ENCODE measurements around the gene CASP9. TPM values are rescaled to one million over a fixed set of nuclear protein-coding genes. Genes with fewer than 3 reads are reported as not detected.
"Not testable (repeated sequence)": the region's sequence is repeated elsewhere in the genome, so short reads cannot be mapped to it uniquely, and the experiment has no call there.

The CASP9 gene
- total and polyA plus RNA-seq, 2 donors (not counting 1 experiment from before 2014, with no cell fraction given), result 5.6 to 6.4 TPM

DNA sequence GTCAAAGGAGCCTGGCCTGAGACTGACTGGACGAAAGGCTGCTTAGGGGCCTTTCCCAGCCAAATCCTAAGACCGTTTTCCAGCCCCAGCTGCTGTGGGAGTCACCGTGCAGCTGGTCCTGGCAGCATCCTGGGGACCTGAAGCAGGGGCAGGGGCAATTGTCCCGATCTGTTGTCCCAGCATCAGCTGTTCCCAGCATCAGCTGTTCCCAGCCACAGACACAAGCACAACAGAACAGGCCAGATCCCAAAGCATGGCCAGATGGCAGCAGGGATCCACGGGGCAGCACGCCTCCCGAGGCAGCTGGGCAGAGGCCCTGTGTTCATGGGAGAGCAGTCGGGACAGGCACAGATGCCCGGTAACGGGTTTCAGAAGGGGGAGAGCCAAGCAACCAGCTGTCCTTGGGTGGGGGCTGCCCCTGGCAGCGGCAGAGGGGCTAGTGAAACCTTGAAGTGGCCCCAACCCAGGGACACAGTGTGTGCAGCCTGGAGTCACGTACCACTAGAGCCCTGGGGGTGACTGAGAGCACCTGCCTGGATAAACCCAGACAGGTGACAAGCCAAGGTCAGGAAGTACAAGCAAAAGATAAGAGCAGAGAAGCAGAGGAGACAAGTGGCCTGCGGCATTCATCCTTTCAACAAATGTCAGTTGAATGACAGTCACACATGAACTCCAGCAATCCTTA, 34.8 kb downstream of the CASP9 start:
- no peak overlapping the region for H3K27ac ChIP-seq (ENCODE audit: insufficient read depth, low read length)
- H2AFZ ChIP-seq (ENCODE audit: low read length), result no peak overlapping the region
- H3K9me3 ChIP-seq (ENCODE audit: control insufficient read depth, insufficient read depth, low read depth, low read length), result no peaks in the 10 kb centered on the region
- no peaks in the 10 kb centered on the region for H4K20me1 ChIP-seq (ENCODE audit: control insufficient read depth, extremely low read depth, insufficient read depth, low read length)
- no peaks in the 10 kb centered on the region for H3K36me3 ChIP-seq (ENCODE audit: control insufficient read depth, insufficient read depth, low read length)
- no peak for TF ChIP-seq EZH2 (IDR thresholded peaks at IDR 0.05; ENCODE audit: low read length, missing control alignments)
- TF ChIP-seq, protein P1, sequence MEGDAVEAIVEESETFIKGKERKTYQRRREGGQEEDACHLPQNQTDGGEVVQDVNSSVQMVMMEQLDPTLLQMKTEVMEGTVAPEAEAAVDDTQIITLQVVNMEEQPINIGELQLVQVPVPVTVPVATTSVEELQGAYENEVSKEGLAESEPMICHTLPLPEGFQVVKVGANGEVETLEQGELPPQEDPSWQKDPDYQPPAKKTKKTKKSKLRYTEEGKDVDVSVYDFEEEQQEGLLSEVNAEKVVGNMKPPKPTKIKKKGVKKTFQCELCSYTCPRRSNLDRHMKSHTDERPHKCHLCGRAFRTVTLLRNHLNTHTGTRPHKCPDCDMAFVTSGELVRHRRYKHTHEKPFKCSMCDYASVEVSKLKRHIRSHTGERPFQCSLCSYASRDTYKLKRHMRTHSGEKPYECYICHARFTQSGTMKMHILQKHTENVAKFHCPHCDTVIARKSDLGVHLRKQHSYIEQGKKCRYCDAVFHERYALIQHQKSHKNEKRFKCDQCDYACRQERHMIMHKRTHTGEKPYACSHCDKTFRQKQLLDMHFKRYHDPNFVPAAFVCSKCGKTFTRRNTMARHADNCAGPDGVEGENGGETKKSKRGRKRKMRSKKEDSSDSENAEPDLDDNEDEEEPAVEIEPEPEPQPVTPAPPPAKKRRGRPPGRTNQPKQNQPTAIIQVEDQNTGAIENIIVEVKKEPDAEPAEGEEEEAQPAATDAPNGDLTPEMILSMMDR (conservative IDR thresholded peaks at IDR 0.05 in 1 of 2, IDR thresholded peaks at IDR 0.05 in 1 of 2; ENCODE audit: low read depth in 1 of 2, low read length in 2 of 2), result no peak
- H3K27me3 ChIP-seq (ENCODE audit: control insufficient read depth, insufficient read depth, low read length), result no peaks in the 10 kb centered on the region
- H3K9ac ChIP-seq (ENCODE audit: insufficient read depth, low read length), result no peak overlapping the region
- DNase-seq (ENCODE audit: low read depth in 2 of 2), result no peak
- no peak overlapping the region for H3K4me2 ChIP-seq (ENCODE audit: extremely low read depth, insufficient read depth, low read length)
- H3K4me1 ChIP-seq (ENCODE audit: control insufficient read depth, extremely low read depth, insufficient read depth, low read length), result no peaks in the 10 kb centered on the region
- H3K79me2 ChIP-seq (ENCODE audit: control insufficient read depth, insufficient read depth, low read length), result no peaks in the 10 kb centered on the region
- H3K4me3 ChIP-seq (replicated peaks in 1 of 4; ENCODE audit: control extremely low read depth in 1 of 4, insufficient read depth in 1 of 4, low read depth in 3 of 4, low read length in 4 of 4), result no peak overlapping the region

DNA sequence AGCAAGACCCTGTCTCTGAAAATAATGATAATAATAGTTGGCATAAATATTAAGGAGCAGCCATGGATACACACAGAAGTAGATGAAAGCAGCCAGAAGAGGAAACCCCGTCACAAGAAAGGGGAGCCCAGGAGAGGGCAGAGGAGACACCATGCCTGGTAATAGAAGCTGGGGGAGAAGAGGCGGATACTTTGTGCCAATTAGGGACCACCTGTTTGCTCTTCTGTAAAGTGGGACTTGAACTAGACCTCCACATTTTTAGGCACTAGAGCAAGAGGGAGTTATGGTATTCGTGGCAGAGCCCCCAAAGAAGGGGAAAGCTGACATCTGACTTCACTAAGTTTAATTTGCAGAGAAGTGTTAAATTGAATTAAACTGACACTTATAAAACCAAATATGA, 35.6 kb downstream of the CASP9 start:
- H3K27me3 ChIP-seq (ENCODE audit: control insufficient read depth, insufficient read depth, low read length), result no peaks in the 10 kb centered on the region
- H3K4me3 ChIP-seq (replicated peaks in 1 of 4; ENCODE audit: control extremely low read depth in 1 of 4, insufficient read depth in 1 of 4, low read depth in 3 of 4, low read length in 4 of 4), result no peak overlapping the region
- no peak overlapping the region for H3K9ac ChIP-seq (ENCODE audit: insufficient read depth, low read length)
- TF ChIP-seq, protein P1 (conservative IDR thresholded peaks at IDR 0.05 in 1 of 2, IDR thresholded peaks at IDR 0.05 in 1 of 2; ENCODE audit: low read depth in 1 of 2, low read length in 2 of 2), result no peak
- TF ChIP-seq EZH2 (IDR thresholded peaks at IDR 0.05; ENCODE audit: low read length, missing control alignments), result no peak
- no peaks in the 10 kb centered on the region for H3K36me3 ChIP-seq (ENCODE audit: control insufficient read depth, insufficient read depth, low read length)
- H2AFZ ChIP-seq (ENCODE audit: low read length), result no peak overlapping the region
- no peak overlapping the region for H3K27ac ChIP-seq (ENCODE audit: insufficient read depth, low read length)
- no peak for DNase-seq (ENCODE audit: low read depth in 2 of 2)
- no peaks in the 10 kb centered on the region for H3K79me2 ChIP-seq (ENCODE audit: control insufficient read depth, insufficient read depth, low read length)
- H3K4me2 ChIP-seq (ENCODE audit: extremely low read depth, insufficient read depth, low read length), result no peak overlapping the region
- H3K9me3 ChIP-seq (ENCODE audit: control insufficient read depth, insufficient read depth, low read depth, low read length), result no peaks in the 10 kb centered on the region
- H3K4me1 ChIP-seq (ENCODE audit: control insufficient read depth, extremely low read depth, insufficient read depth, low read length), result no peaks in the 10 kb centered on the region
- H4K20me1 ChIP-seq (ENCODE audit: control insufficient read depth, extremely low read depth, insufficient read depth, low read length), result no peaks in the 10 kb centered on the region

DNA sequence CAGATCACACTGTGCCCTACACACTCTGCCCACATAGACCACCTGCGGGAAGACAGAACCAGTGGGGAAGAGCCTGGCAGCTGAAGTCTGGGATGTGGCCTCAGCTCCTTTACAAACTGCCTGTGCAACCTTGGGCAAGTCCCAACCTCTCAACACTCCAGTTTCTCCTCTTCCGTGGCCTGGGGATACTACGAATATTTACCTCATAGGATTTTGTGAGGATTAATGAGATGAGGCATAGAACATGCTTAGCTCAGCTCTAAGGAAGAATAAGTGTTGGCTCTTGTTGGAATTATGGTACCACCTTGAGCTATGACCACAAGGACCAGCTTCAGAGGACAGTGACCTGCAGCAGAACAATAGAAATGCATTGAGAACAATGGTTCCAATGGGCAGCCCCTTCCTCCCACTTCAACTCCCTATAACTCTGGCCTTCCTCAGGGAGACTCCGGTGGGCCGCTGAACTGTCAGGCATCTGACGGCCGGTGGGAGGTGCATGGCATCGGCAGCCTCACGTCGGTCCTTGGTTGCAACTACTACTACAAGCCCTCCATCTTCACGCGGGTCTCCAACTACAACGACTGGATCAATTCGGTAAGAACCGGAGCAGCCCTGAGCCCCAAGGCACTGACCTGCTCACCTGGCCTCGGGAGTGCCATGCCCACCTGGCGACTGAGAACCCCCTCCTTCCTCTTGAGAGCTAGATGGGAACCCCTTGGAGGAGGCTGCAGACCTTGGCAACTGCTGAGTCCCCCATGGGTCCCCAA, 37.0 kb downstream of the CASP9 start:
- not testable (repeated sequence) for H3K27ac ChIP-seq (ENCODE audit: insufficient read depth, low read length); H3K79me2 ChIP-seq (ENCODE audit: control insufficient read depth, insufficient read depth, low read length); H2AFZ ChIP-seq (ENCODE audit: low read length); H3K4me2 ChIP-seq (ENCODE audit: extremely low read depth, insufficient read depth, low read length); H3K27me3 ChIP-seq (ENCODE audit: control insufficient read depth, insufficient read depth, low read length); H3K36me3 ChIP-seq (ENCODE audit: control insufficient read depth, insufficient read depth, low read length); H3K9ac ChIP-seq (ENCODE audit: insufficient read depth, low read length); H3K4me3 ChIP-seq (replicated peaks in 1 of 4; ENCODE audit: control extremely low read depth in 1 of 4, insufficient read depth in 1 of 4, low read depth in 3 of 4, low read length in 4 of 4); DNase-seq (ENCODE audit: low read depth in 2 of 2); H3K9me3 ChIP-seq (ENCODE audit: control insufficient read depth, insufficient read depth, low read depth, low read length); H4K20me1 ChIP-seq (ENCODE audit: control insufficient read depth, extremely low read depth, insufficient read depth, low read length); H3K4me1 ChIP-seq (ENCODE audit: control insufficient read depth, extremely low read depth, insufficient read depth, low read length)
